CD14-positive monocyte (primary cell): ENCODE measurements around the gene PNN. TPM values are rescaled to one million over a fixed set of nuclear protein-coding genes. Genes with fewer than 3 reads are reported as not detected.
"Not testable (repeated sequence)": the region's sequence is repeated elsewhere in the genome, so short reads cannot be mapped to it uniquely, and the experiment has no call there.

ENCODE experiments used
- DNase-seq, 3 donors: peaks; one replicate each; pipeline ENCODE4 v3.0.0-alpha.2; 2011 to 2022
- H2AFZ ChIP-seq: 2 replicates; pipeline ENCODE4 v1.6.0; 2012; ENCODE audit warnings: mild to moderate bottlenecking, low read depth, low read length, inconsistent platforms; ENCODE audit not compliant: insufficient read depth, poor library complexity, severe bottlenecking
- H3K27ac ChIP-seq, 2 donors: 1 replicate in 1 of 2; 2 replicates in 1 of 2; pipeline ENCODE4 v1.5.1; 2012 to 2013; ENCODE audit warnings: low read length in 2 of 2, control low read depth in 1 of 2, inconsistent platforms in 1 of 2, low read depth in 1 of 2, mild to moderate bottlenecking in 1 of 2
- H3K27me3 ChIP-seq, 2 donors: one replicate each; pipeline versions ENCODE4 v1.6.0 to v1.6.1; 2011 to 2013; ENCODE audit warnings: low read length in 2 of 2; ENCODE audit not compliant: control insufficient read depth in 2 of 2, insufficient read depth in 2 of 2
- H3K36me3 ChIP-seq, 2 donors: replicated peaks in 1 of 2; 1 replicate in 1 of 2; 2 replicates in 1 of 2; pipeline versions ENCODE4 v1.5.1 to v1.6.1; 2012 to 2013; ENCODE audit warnings: low read length in 2 of 2, control low read depth in 1 of 2, inconsistent platforms in 1 of 2, mild to moderate bottlenecking in 1 of 2; ENCODE audit not compliant: insufficient read depth in 2 of 2, control insufficient read depth in 1 of 2
- H3K4me1 ChIP-seq, 2 donors: 1 replicate in 1 of 2; 2 replicates in 1 of 2; pipeline versions ENCODE4 v1.5.1 to v1.6.1; 2012 to 2013; ENCODE audit warnings: low read length in 2 of 2, control low read depth in 1 of 2, inconsistent platforms in 1 of 2, mild to moderate bottlenecking in 1 of 2, moderate library complexity in 1 of 2; ENCODE audit not compliant: insufficient read depth in 2 of 2, control insufficient read depth in 1 of 2
- H3K4me2 ChIP-seq: replicated peaks from 2 replicates; pipeline ENCODE3; 2012; ENCODE audit warnings: low read length, moderate library complexity, mild to moderate bottlenecking; ENCODE audit not compliant: poor library complexity, severe bottlenecking; ENCODE audit errors: extremely low read depth
- H3K4me3 ChIP-seq, 3 experiments: fragments of 200-600 bp in 1 of 3; sonication (generic) in 1 of 3; replicated peaks in 1 of 3; 1 replicate in 2 of 3; 2 replicates in 1 of 3; pipeline ENCODE4 v1.5.1; 2011 to 2013; ENCODE audit warnings: low read length in 3 of 3, mild to moderate bottlenecking in 3 of 3, control low read depth in 2 of 3, low read depth in 2 of 3, inconsistent platforms in 1 of 3, moderate library complexity in 1 of 3
- H3K79me2 ChIP-seq: 2 replicates; pipeline ENCODE4 v1.6.0; 2012; ENCODE audit warnings: mild to moderate bottlenecking, control low read depth, inconsistent platforms, low read length, moderate library complexity; ENCODE audit not compliant: insufficient read depth
- H3K9ac ChIP-seq: 2 replicates; pipeline ENCODE4 v1.6.0; 2017; ENCODE audit warnings: low read length, mild to moderate bottlenecking; ENCODE audit not compliant: insufficient read depth, poor library complexity, severe bottlenecking
- H3K9me3 ChIP-seq, 2 donors: replicated peaks in 1 of 2; 1 replicate in 1 of 2; 2 replicates in 1 of 2; pipeline versions ENCODE4 v1.5.1 to v1.6.1; 2012 to 2013; ENCODE audit warnings: low read length in 2 of 2, control low read depth in 1 of 2; ENCODE audit not compliant: control insufficient read depth in 1 of 2, insufficient read depth in 1 of 2
- H4K20me1 ChIP-seq: 2 replicates; pipeline ENCODE4 v1.6.0; 2012; ENCODE audit warnings: mild to moderate bottlenecking, low read length, control low read depth, moderate library complexity; ENCODE audit not compliant: insufficient read depth
- H3K27ac Mint-ChIP-seq, 7 donors: one replicate each; pipeline ENCODE4 v1.8.0; 2020; ENCODE audit warnings: mild to moderate bottlenecking in 7 of 7, mixed read lengths in 7 of 7, moderate library complexity in 6 of 7, inconsistent platforms in 2 of 7
- H3K27me3 Mint-ChIP-seq, 3 donors: one replicate each; pipeline ENCODE4 v1.8.0; 2021 to 2022; ENCODE audit warnings: low read depth in 3 of 3, mild to moderate bottlenecking in 3 of 3, mixed read lengths in 3 of 3, moderate library complexity in 3 of 3, inconsistent platforms in 1 of 3
- H3K36me3 Mint-ChIP-seq, 2 donors: one replicate each; pipeline ENCODE4 v1.8.0; 2020; ENCODE audit warnings: mixed read lengths in 2 of 2, inconsistent platforms in 1 of 2, mild to moderate bottlenecking in 1 of 2
- H3K4me1 Mint-ChIP-seq: one replicate; pipeline ENCODE4 v1.8.0; 2020; ENCODE audit warnings: mild to moderate bottlenecking, mixed read lengths
- H3K4me3 Mint-ChIP-seq, 2 donors: one replicate each; pipeline ENCODE4 v1.8.0; 2020; ENCODE audit warnings: mild to moderate bottlenecking in 2 of 2, mixed read lengths in 2 of 2, moderate library complexity in 1 of 2
- H3K9me3 Mint-ChIP-seq, 7 donors: one replicate each; pipeline ENCODE4 v1.8.0; 2020 to 2022; ENCODE audit warnings: mixed read lengths in 7 of 7, mild to moderate bottlenecking in 6 of 7, moderate library complexity in 6 of 7, inconsistent platforms in 2 of 7
- WGBS: methylation state at CpG from one replicate; pipeline ENCODE4 v1.1.5; 2013; ENCODE audit warnings: missing lambda C conversion rate; ENCODE audit not compliant: insufficient coverage; 5-methylcytosine and 5-hydroxymethylcytosine counted together
- intact Hi-C, 2 donors: fragments of 100-400 bp; cut with micrococcal nuclease; formaldehyde crosslinking; loops; one replicate each; pipeline versions ENCODE4 v1.15.0 to v1.15.1; 2023
- polyA plus RNA-seq, 3 donors: library from polyadenylated mRNA; depleted of rRNA in 1 of 3; unstranded in 2 of 3; stranded (reverse) in 1 of 3; fragments of 300-500 nt in 2 of 3; fragments of >200 nt in 1 of 3; fragmentation: Illumina TruSeq in 2 of 3; gene quantifications; 1 replicate in 2 of 3; 2 replicates in 1 of 3; pipeline ENCODE4 v1.2.3, GENCODE V29; 2012 to 2021
- TF ChIP-seq, protein P1 (sequence below): fragments of 200-600 bp; IDR thresholded peaks from one replicate; pipeline ENCODE4 v1.8.0; 2022; ENCODE audit warnings: antibody characterized with exemption, mild to moderate bottlenecking

PNN gene
- polyA plus RNA-seq, 3 donors = 4.7 to 34.9 (median 9.0) TPM

GRCh38 chr14:39230416-39231035 lies 55.5 kb downstream of the PNN start:
- TF ChIP-seq, protein P1, sequence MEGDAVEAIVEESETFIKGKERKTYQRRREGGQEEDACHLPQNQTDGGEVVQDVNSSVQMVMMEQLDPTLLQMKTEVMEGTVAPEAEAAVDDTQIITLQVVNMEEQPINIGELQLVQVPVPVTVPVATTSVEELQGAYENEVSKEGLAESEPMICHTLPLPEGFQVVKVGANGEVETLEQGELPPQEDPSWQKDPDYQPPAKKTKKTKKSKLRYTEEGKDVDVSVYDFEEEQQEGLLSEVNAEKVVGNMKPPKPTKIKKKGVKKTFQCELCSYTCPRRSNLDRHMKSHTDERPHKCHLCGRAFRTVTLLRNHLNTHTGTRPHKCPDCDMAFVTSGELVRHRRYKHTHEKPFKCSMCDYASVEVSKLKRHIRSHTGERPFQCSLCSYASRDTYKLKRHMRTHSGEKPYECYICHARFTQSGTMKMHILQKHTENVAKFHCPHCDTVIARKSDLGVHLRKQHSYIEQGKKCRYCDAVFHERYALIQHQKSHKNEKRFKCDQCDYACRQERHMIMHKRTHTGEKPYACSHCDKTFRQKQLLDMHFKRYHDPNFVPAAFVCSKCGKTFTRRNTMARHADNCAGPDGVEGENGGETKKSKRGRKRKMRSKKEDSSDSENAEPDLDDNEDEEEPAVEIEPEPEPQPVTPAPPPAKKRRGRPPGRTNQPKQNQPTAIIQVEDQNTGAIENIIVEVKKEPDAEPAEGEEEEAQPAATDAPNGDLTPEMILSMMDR = no peak
- intact Hi-C loops = no loop called here
- Histone ChIP-seq H3K4me2 (no peak overlapping the region), H4K20me1 (no peaks in the 10 kb centered on the region), H3K79me2 (no peaks in the 10 kb centered on the region), H3K36me3 (no peaks in the 10 kb centered on the region), H3K4me1 (peaks cover 9 to 12% of the 10 kb centered on the region in 2 donors), H3K9me3 (no peaks in the 10 kb centered on the region), H3K27ac (no peak overlapping the region), H3K4me3 (no peak overlapping the region), H3K27me3 (no peaks in the 10 kb centered on the region), H2AFZ (no peak overlapping the region), H3K9ac (no peak overlapping the region)
- H3K4me3 Mint-ChIP-seq = no peak overlapping the region
- no peak for DNase-seq
- H3K27ac Mint-ChIP-seq = peak overlapping the region in 1 of 7 donors; percentile 52
- no peaks in the 10 kb centered on the region for H3K9me3 Mint-ChIP-seq
- no peaks in the 10 kb centered on the region for H3K27me3 Mint-ChIP-seq
- H3K4me1 Mint-ChIP-seq = peaks cover 12% of the 10 kb centered on the region
- WGBS = no CpG with 5 or more reads among the region's 5 CpGs
- H3K36me3 Mint-ChIP-seq = no peaks in the 10 kb centered on the region

GRCh38 chr14:39231751-39232553 lies 56.9 kb downstream of the PNN start:
- H3K9ac ChIP-seq, intact Hi-C loops, H3K27ac ChIP-seq, H3K9me3 ChIP-seq, H3K4me2 ChIP-seq, H3K36me3 Mint-ChIP-seq, H4K20me1 ChIP-seq, H3K27me3 Mint-ChIP-seq, H3K4me3 Mint-ChIP-seq, H3K36me3 ChIP-seq, H3K9me3 Mint-ChIP-seq, H3K4me3 ChIP-seq, H3K27me3 ChIP-seq, H3K79me2 ChIP-seq: not testable (repeated sequence)
- Mint-ChIP-seq H3K27ac (peak overlapping the region in 1 of 7 donors; percentile 18), H3K4me1 (peaks cover 17% of the 10 kb centered on the region)
- Histone ChIP-seq H2AFZ (peak overlapping the region; percentile 2), H3K4me1 (peaks cover 9 to 12% of the 10 kb centered on the region in 2 donors)
- WGBS = no CpG with 5 or more reads among the region's 11 CpGs
- peak; percentile 45 to 67 (median 51) for DNase-seq
- TF ChIP-seq, protein P1 = peak; percentile 62

Other genes starting within 250 kb of the PNN start
- 10 to 100 TPM; 13.8 to 37.3 (median 36.4) TPM for gene SEC23A, start 72.0 kb upstream of the PNN start, polyA plus RNA-seq
- 10 to 100 TPM in 2 of 3 donors, 1 to 10 TPM in 1; 6.1 to 11.8 (median 10.2) TPM for gene GEMIN2, start 60.9 kb upstream of the PNN start, polyA plus RNA-seq
- gene TRAPPC6B, start 4.9 kb upstream of the PNN start, polyA plus RNA-seq = 10 to 100 TPM in 2 of 3 donors, 1 to 10 TPM in 1; 9.6 to 16.9 (median 11.8) TPM
- gene MIA2, start 58.7 kb downstream of the PNN start, polyA plus RNA-seq = 10 to 100 TPM; 19.1 to 24.6 (median 20.0) TPM